Activated CD4-positive, alpha-beta T cell treated with anti-CD3 and anti-CD28 coated beads, Interleukin-2, amount 10 ng/mL, durations not matched to agents 24 days and 14 days (primary cell): ENCODE data around the gene SYTL1. TPM values are rescaled to one million over a fixed set of nuclear protein-coding genes. Genes with fewer than 3 reads are reported as not detected.
A peak's percentile ranks its signal among the peaks of the same experiment; 100 is the strongest.

ENCODE experiments used
- DNase-seq: peaks from one replicate; pipeline ENCODE4 v3.0.0; 2022
- H3K27ac Mint-ChIP-seq: one replicate; pipeline ENCODE4 v1.8.0; 2022; ENCODE audit warnings: mild to moderate bottlenecking, mixed read lengths
- H3K27me3 Mint-ChIP-seq: one replicate; pipeline ENCODE4 v1.8.0; 2022; ENCODE audit warnings: mixed read lengths
- H3K36me3 Mint-ChIP-seq: one replicate; pipeline ENCODE4 v1.8.0; 2022; ENCODE audit warnings: low read depth, mild to moderate bottlenecking, mixed read lengths
- H3K4me1 Mint-ChIP-seq: one replicate; pipeline ENCODE4 v1.8.0; 2021; ENCODE audit warnings: mixed read lengths
- H3K4me3 Mint-ChIP-seq: one replicate; pipeline ENCODE4 v1.8.0; 2022; ENCODE audit warnings: mild to moderate bottlenecking, moderate library complexity, mixed read lengths
- H3K9me3 Mint-ChIP-seq: one replicate; pipeline ENCODE4 v1.8.0; 2021; ENCODE audit warnings: mixed read lengths
- intact Hi-C: fragments of 100-400 bp; cut with micrococcal nuclease; formaldehyde crosslinking; loops from one replicate; pipeline ENCODE4 v1.15.1; 2023
- total RNA-seq: library from RNA; stranded (reverse); gene quantifications from 2 replicates; pipeline ENCODE4 v1.2.3, GENCODE V29; 2022

Gene SYTL1
- total RNA-seq, 1 donor from 2014 or later = 29.7 TPM

GRCh38 chr1:27331426-27331825, 10.4 kb upstream of the SYTL1 start:
- H3K4me3 Mint-ChIP-seq = no peak overlapping the region
- peaks cover 31% of the 10 kb centered on the region for H3K4me1 Mint-ChIP-seq
- no peaks in the 10 kb centered on the region for H3K9me3 Mint-ChIP-seq
- intact Hi-C loops = no loop called here
- peaks cover 52% of the 10 kb centered on the region for H3K36me3 Mint-ChIP-seq
- no peak overlapping the region for H3K27ac Mint-ChIP-seq
- H3K27me3 Mint-ChIP-seq = no peaks in the 10 kb centered on the region
- DNase-seq = no peak

- Mint-ChIP-seq H3K27ac (peak overlapping the region; percentile 60), H3K4me3 (no peak overlapping the region), H3K9me3 (no peaks in the 10 kb centered on the region), H3K36me3 (peaks cover 54% of the 10 kb centered on the region), H3K4me1 (peaks cover 29% of the 10 kb centered on the region), H3K27me3 (no peaks in the 10 kb centered on the region)
- intact Hi-C loops = loop anchor here (2.0 kb wide), 1 partner anchor 57 kb away; no protein-coding TSS in a partner anchor
- no peak for DNase-seq
Observed at GRCh38 chr1:27331922-27332321, 9.9 kb upstream of the SYTL1 start.

GRCh38 chr1:27332536-27333281, 9.1 kb upstream of the SYTL1 start:
- H3K9me3 Mint-ChIP-seq = no peaks in the 10 kb centered on the region
- H3K36me3 Mint-ChIP-seq = peaks cover 54% of the 10 kb centered on the region
- H3K27me3 Mint-ChIP-seq = no peaks in the 10 kb centered on the region
- peaks cover 28% of the 10 kb centered on the region for H3K4me1 Mint-ChIP-seq
- H3K27ac Mint-ChIP-seq = peak overlapping the region; percentile 60
- H3K4me3 Mint-ChIP-seq = no peak overlapping the region
- peak; percentile 85 for DNase-seq
- intact Hi-C loops = loop anchor here (2.0 kb wide), 1 partner anchor 56 kb away; no protein-coding TSS in a partner anchor

DNA sequence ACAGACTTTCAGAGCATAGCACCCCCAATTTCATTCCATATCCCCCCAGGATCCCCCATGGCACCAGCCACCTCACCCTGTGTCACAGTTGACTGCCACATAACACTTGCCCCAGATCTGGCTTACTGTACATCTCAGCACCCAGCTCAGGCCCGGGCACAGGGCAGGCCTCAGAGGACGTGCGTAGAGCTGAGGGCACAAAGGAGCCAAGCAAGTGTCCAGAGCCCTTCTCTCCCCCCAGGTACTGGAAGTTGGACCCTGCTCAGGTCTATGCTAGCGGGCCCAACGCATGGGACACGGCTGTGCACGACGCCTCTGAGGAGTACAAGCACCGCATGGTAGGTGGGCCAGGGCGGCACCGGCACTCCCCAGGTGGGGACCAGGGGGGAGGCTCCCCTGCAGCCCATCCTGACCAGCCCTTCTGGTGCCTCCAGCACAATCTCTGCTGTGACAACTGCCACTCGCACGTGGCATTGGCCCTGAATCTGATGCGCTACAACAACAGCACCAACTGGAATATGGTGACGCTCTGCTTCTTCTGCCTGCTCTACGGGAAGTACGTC, 8.0 kb upstream of the SYTL1 start:
- Mint-ChIP-seq H3K36me3 (peaks cover 45% of the 10 kb centered on the region), H3K9me3 (no peaks in the 10 kb centered on the region), H3K4me1 (peaks cover 20% of the 10 kb centered on the region), H3K4me3 (no peak overlapping the region), H3K27me3 (no peaks in the 10 kb centered on the region), H3K27ac (no peak overlapping the region)
- DNase-seq = no peak
- intact Hi-C loops = loop anchor here (2.0 kb wide), 1 partner anchor 55 kb away; no protein-coding TSS in a partner anchor

DNA sequence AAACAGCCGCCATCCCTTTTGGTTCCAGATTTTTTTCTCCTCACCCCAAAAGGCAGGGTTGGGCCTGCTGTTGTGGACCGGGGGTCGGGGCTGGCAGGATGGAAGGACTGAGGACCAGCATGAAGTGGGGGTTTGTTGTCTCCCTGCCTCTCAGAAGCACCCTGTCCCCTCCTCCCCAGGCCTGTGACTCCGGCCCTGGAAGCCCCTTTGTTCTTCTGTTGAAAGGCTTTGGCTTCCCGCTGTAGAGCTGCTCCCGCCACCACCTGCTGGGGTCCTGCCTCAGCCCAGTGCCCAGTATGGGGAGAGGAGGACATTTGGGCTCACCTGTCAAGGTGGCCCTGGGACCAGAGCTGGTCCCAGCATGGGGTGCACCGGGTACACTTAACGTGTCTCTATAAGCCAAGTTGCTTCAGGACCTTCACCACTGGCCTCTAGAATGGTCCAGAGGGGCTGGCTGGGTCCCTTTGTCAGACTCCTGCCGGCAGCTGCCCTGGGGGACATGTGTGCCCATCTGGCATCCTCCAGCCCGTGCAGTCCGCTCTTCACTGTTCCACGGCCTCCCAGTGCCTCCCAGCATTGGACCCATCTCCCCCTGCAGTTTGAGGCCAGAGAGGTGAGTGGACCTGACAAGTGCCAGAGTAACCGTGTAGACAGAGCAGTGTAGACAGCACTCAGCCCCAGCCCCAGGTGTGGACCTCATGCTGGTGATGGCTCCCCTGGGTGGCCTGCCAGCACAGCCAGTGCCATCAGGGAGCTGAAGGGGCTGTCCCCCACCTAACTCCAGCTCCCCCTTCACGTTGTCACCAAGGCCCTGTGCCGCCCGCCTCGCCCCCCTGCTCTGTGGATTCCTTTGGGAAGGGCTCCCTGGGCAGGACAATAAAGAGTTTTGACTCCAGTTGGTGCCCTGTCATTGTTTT, 6.1 kb upstream of the SYTL1 start:
- Mint-ChIP-seq H3K4me3 (no peak overlapping the region), H3K4me1 (peaks cover 29% of the 10 kb centered on the region), H3K27ac (no peak overlapping the region), H3K27me3 (no peaks in the 10 kb centered on the region), H3K36me3 (peaks cover 42% of the 10 kb centered on the region), H3K9me3 (no peaks in the 10 kb centered on the region)
- intact Hi-C loops = no loop called here
- no peak for DNase-seq

- Mint-ChIP-seq H3K9me3 (no peaks in the 10 kb centered on the region), H3K4me1 (peaks cover 35% of the 10 kb centered on the region), H3K36me3 (peaks cover 36% of the 10 kb centered on the region), H3K27ac (no peak overlapping the region), H3K4me3 (no peak overlapping the region), H3K27me3 (no peaks in the 10 kb centered on the region)
- no peak for DNase-seq
- intact Hi-C loops = no loop called here
Observed at GRCh38 chr1:27336756-27337155, 5.1 kb upstream of the SYTL1 start.

DNA sequence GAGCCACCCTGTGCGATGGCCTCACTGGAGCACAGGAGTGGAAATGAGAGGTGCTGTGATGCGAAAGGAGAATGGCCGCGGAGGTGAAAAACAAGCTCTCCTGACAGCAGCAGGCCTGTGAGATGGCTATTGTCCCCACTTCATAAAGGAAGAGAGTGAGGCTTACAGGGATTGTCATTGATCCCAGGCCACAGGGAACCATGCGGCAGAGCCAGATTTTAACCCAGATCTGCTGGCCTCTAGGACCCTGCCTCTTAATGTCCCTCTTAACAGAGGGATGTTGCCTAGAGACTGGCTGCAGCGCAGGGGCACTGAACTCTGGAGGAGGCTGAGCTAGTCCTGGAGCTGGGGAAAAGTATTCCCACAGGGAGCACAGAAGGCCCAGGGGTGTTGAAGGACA, 3.1 kb upstream of the SYTL1 start:
- DNase-seq = no peak
- intact Hi-C loops = no loop called here
- Mint-ChIP-seq H3K4me3 (no peak overlapping the region), H3K36me3 (peaks cover 24% of the 10 kb centered on the region), H3K27ac (peak overlapping the region; percentile 46), H3K9me3 (no peaks in the 10 kb centered on the region), H3K27me3 (no peaks in the 10 kb centered on the region), H3K4me1 (peaks cover 44% of the 10 kb centered on the region)

- H3K4me3 Mint-ChIP-seq = no peak overlapping the region
- peak overlapping the region; percentile 46 for H3K27ac Mint-ChIP-seq
- no peak for DNase-seq
- H3K27me3 Mint-ChIP-seq = no peaks in the 10 kb centered on the region
- peaks cover 20% of the 10 kb centered on the region for H3K36me3 Mint-ChIP-seq
- H3K9me3 Mint-ChIP-seq = no peaks in the 10 kb centered on the region
- intact Hi-C loops = no loop called here
- peaks cover 49% of the 10 kb centered on the region for H3K4me1 Mint-ChIP-seq
Observed at GRCh38 chr1:27339213-27339612, 2.6 kb upstream of the SYTL1 start.

- peaks cover 59% of the 10 kb centered on the region for H3K4me1 Mint-ChIP-seq
- peaks cover 18% of the 10 kb centered on the region for H3K36me3 Mint-ChIP-seq
- H3K27ac Mint-ChIP-seq = peak overlapping the region; percentile 87
- intact Hi-C loops = no loop called here
- no peaks in the 10 kb centered on the region for H3K9me3 Mint-ChIP-seq
- peak overlapping the region; percentile 86 for H3K4me3 Mint-ChIP-seq
- DNase-seq = peak; percentile 77
- H3K27me3 Mint-ChIP-seq = no peaks in the 10 kb centered on the region
Observed at GRCh38 chr1:27342391-27342777, 562 bp downstream of the SYTL1 start.

- peak; percentile 93 for DNase-seq
- Mint-ChIP-seq H3K27ac (peak overlapping the region; percentile 87), H3K27me3 (no peaks in the 10 kb centered on the region), H3K36me3 (peaks cover 19% of the 10 kb centered on the region), H3K9me3 (no peaks in the 10 kb centered on the region), H3K4me1 (peaks cover 61% of the 10 kb centered on the region), H3K4me3 (peak overlapping the region; percentile 86)
- intact Hi-C loops = no loop called here
Observed at GRCh38 chr1:27342778-27343638, 1.2 kb downstream of the SYTL1 start.

DNA sequence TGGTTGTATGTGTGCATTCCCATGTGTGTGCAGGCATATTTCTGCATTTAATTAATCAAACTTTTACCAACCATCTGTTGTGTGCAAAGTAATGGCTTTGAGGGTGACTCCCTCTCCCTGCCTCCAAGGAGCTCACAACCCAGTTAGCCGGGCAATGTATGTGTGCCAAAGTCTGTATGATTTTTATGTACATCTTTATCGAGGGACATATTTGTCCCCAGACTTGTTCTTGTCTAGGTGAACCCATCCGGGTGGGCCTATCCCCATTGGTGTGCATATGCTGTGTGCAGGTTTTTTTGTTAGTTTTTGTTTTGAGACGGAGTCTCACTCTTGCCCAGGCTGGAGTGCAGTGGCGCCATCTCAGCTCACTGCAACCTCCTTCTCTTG, 1.8 kb downstream of the SYTL1 start:
- Mint-ChIP-seq H3K4me3 (peak overlapping the region; percentile 86), H3K27ac (peak overlapping the region; percentile 87), H3K27me3 (no peaks in the 10 kb centered on the region), H3K9me3 (no peaks in the 10 kb centered on the region), H3K36me3 (peaks cover 21% of the 10 kb centered on the region), H3K4me1 (peaks cover 62% of the 10 kb centered on the region)
- DNase-seq = peak; percentile 70
- intact Hi-C loops = no loop called here

GRCh38 chr1:27345272-27345671, 3.5 kb downstream of the SYTL1 start:
- Mint-ChIP-seq H3K27me3 (no peaks in the 10 kb centered on the region), H3K9me3 (no peaks in the 10 kb centered on the region), H3K4me3 (peak overlapping the region; percentile 27), H3K27ac (no peak overlapping the region), H3K4me1 (peaks cover 47% of the 10 kb centered on the region), H3K36me3 (peaks cover 19% of the 10 kb centered on the region)
- DNase-seq = no peak
- intact Hi-C loops = no loop called here

- no peaks in the 10 kb centered on the region for H3K9me3 Mint-ChIP-seq
- no peak for DNase-seq
- peak overlapping the region; percentile 26 for H3K4me3 Mint-ChIP-seq
- peaks cover 39% of the 10 kb centered on the region for H3K4me1 Mint-ChIP-seq
- peak overlapping the region; percentile 34 for H3K27ac Mint-ChIP-seq
- no peaks in the 10 kb centered on the region for H3K27me3 Mint-ChIP-seq
- H3K36me3 Mint-ChIP-seq = peaks cover 19% of the 10 kb centered on the region
- intact Hi-C loops = no loop called here
Observed at GRCh38 chr1:27346357-27346756, 4.5 kb downstream of the SYTL1 start.
